ENCODE results near the gene BPIFB4. TPM values are rescaled to one million over a fixed set of nuclear protein-coding genes. Genes with fewer than 3 reads are reported as not detected.

Gene BPIFB4
- total and polyA plus RNA-seq, 2 donors = 0.05 to 0.64 TPM

- WGBS = 91% methylated on average over 6 of the region's 6 CpGs
- DNase-seq (ENCODE audit: low read depth in 6 of 9, low spot score in 9 of 9) = peak in 5 of 9 donors; percentile 6 to 20 (median 9)
- H3K4me1 ChIP-seq (ENCODE audit: control insufficient read depth in 2 of 2, insufficient read depth in 2 of 2, low read length in 2 of 2) = no peaks in the 10 kb centered on the region
- no peak overlapping the region for H3K27ac ChIP-seq (ENCODE audit: low read depth in 1 of 2, low read length in 1 of 2)
- peaks cover 0 to 9% of the 10 kb centered on the region in 2 donors for H3K27me3 ChIP-seq (ENCODE audit: control insufficient read depth in 2 of 2, insufficient read depth in 1 of 2, low read length in 1 of 2)
- H3K36me3 ChIP-seq (ENCODE audit: control insufficient read depth in 2 of 2, insufficient read depth in 2 of 2, low read length in 1 of 2) = no peaks in the 10 kb centered on the region
- no peaks in the 10 kb centered on the region for H3K9me3 ChIP-seq (ENCODE audit: control insufficient read depth in 2 of 2, insufficient read depth in 1 of 2, low read length in 1 of 2)
- H3K4me3 ChIP-seq (ENCODE audit: low read length in 2 of 2) = no peak overlapping the region
Measured at GRCh38 chr20:33076662-33077372, 2.6 kb upstream of the BPIFB4 start.

GRCh38 chr20:33081411-33082154 is 2.1 kb downstream of the BPIFB4 start:
- DNase-seq (ENCODE audit: low read depth in 6 of 9, low spot score in 9 of 9) = no peak
- no peaks in the 10 kb centered on the region for H3K4me1 ChIP-seq (ENCODE audit: control insufficient read depth in 2 of 2, insufficient read depth in 2 of 2, low read length in 2 of 2)
- no peaks in the 10 kb centered on the region for H3K9me3 ChIP-seq (ENCODE audit: control insufficient read depth in 2 of 2, insufficient read depth in 1 of 2, low read length in 1 of 2)
- 85% methylated on average over 7 of the region's 7 CpGs for WGBS
- H3K36me3 ChIP-seq (ENCODE audit: control insufficient read depth in 2 of 2, insufficient read depth in 2 of 2, low read length in 1 of 2) = no peaks in the 10 kb centered on the region
- peaks cover 0 to under 1% of the 10 kb centered on the region in 2 donors for H3K27me3 ChIP-seq (ENCODE audit: control insufficient read depth in 2 of 2, insufficient read depth in 1 of 2, low read length in 1 of 2)
- no peak overlapping the region for H3K27ac ChIP-seq (ENCODE audit: low read depth in 1 of 2, low read length in 1 of 2)
- no peak overlapping the region for H3K4me3 ChIP-seq (ENCODE audit: low read length in 2 of 2)

- no peak for DNase-seq (ENCODE audit: low read depth in 6 of 9, low spot score in 9 of 9)
- no peaks in the 10 kb centered on the region for H3K27me3 ChIP-seq (ENCODE audit: control insufficient read depth in 2 of 2, insufficient read depth in 1 of 2, low read length in 1 of 2)
- WGBS = 93% methylated on average over 6 of the region's 6 CpGs
- no peaks in the 10 kb centered on the region for H3K4me1 ChIP-seq (ENCODE audit: control insufficient read depth in 2 of 2, insufficient read depth in 2 of 2, low read length in 2 of 2)
- no peak overlapping the region for H3K27ac ChIP-seq (ENCODE audit: low read depth in 1 of 2, low read length in 1 of 2)
- H3K4me3 ChIP-seq (ENCODE audit: low read length in 2 of 2) = no peak overlapping the region
- H3K36me3 ChIP-seq (ENCODE audit: control insufficient read depth in 2 of 2, insufficient read depth in 2 of 2, low read length in 1 of 2) = no peaks in the 10 kb centered on the region
- H3K9me3 ChIP-seq (ENCODE audit: control insufficient read depth in 2 of 2, insufficient read depth in 1 of 2, low read length in 1 of 2) = no peaks in the 10 kb centered on the region
Measured at GRCh38 chr20:33082546-33082945, 3.1 kb downstream of the BPIFB4 start.

- H3K4me3 ChIP-seq (ENCODE audit: low read length in 2 of 2) = no peak overlapping the region
- H3K27ac ChIP-seq (ENCODE audit: low read depth in 1 of 2, low read length in 1 of 2) = no peak overlapping the region
- H3K4me1 ChIP-seq (ENCODE audit: control insufficient read depth in 2 of 2, insufficient read depth in 2 of 2, low read length in 2 of 2) = no peaks in the 10 kb centered on the region
- H3K9me3 ChIP-seq (ENCODE audit: control insufficient read depth in 2 of 2, insufficient read depth in 1 of 2, low read length in 1 of 2) = no peaks in the 10 kb centered on the region
- WGBS = 97% methylated on average over 20 of the region's 20 CpGs
- DNase-seq (ENCODE audit: low read depth in 6 of 9, low spot score in 9 of 9) = no peak
- H3K27me3 ChIP-seq (ENCODE audit: control insufficient read depth in 2 of 2, insufficient read depth in 1 of 2, low read length in 1 of 2) = no peaks in the 10 kb centered on the region
- H3K36me3 ChIP-seq (ENCODE audit: control insufficient read depth in 2 of 2, insufficient read depth in 2 of 2, low read length in 1 of 2) = no peaks in the 10 kb centered on the region
Measured at GRCh38 chr20:33083544-33084340, 4.3 kb downstream of the BPIFB4 start.

- 95% methylated on average over 15 of the region's 15 CpGs for WGBS
- H3K4me3 ChIP-seq (ENCODE audit: low read length in 2 of 2) = no peak overlapping the region
- H3K4me1 ChIP-seq (ENCODE audit: control insufficient read depth in 2 of 2, insufficient read depth in 2 of 2, low read length in 2 of 2) = no peaks in the 10 kb centered on the region
- no peak for DNase-seq (ENCODE audit: low read depth in 6 of 9, low spot score in 9 of 9)
- H3K9me3 ChIP-seq (ENCODE audit: control insufficient read depth in 2 of 2, insufficient read depth in 1 of 2, low read length in 1 of 2) = no peaks in the 10 kb centered on the region
- no peaks in the 10 kb centered on the region for H3K36me3 ChIP-seq (ENCODE audit: control insufficient read depth in 2 of 2, insufficient read depth in 2 of 2, low read length in 1 of 2)
- no peak overlapping the region for H3K27ac ChIP-seq (ENCODE audit: low read depth in 1 of 2, low read length in 1 of 2)
- no peaks in the 10 kb centered on the region for H3K27me3 ChIP-seq (ENCODE audit: control insufficient read depth in 2 of 2, insufficient read depth in 1 of 2, low read length in 1 of 2)
Measured at GRCh38 chr20:33084722-33085121, 5.3 kb downstream of the BPIFB4 start.

GRCh38 chr20:33086052-33086722 is 6.7 kb downstream of the BPIFB4 start:
- Histone ChIP-seq H3K27ac (ENCODE audit: low read depth in 1 of 2, low read length in 1 of 2) (no peak overlapping the region), H3K27me3 (ENCODE audit: control insufficient read depth in 2 of 2, insufficient read depth in 1 of 2, low read length in 1 of 2) (no peaks in the 10 kb centered on the region)
- WGBS = 90% methylated on average over 14 of the region's 14 CpGs

GRCh38 chr20:33091147-33091546 is 11.7 kb downstream of the BPIFB4 start:
- no peak overlapping the region for H3K27ac ChIP-seq (ENCODE audit: low read depth in 1 of 2, low read length in 1 of 2)
- H3K4me1 ChIP-seq (ENCODE audit: control insufficient read depth in 2 of 2, insufficient read depth in 2 of 2, low read length in 2 of 2) = peaks cover 0 to 6% of the 10 kb centered on the region in 2 donors
- H3K9me3 ChIP-seq (ENCODE audit: control insufficient read depth in 2 of 2, insufficient read depth in 1 of 2, low read length in 1 of 2) = no peaks in the 10 kb centered on the region
- H3K27me3 ChIP-seq (ENCODE audit: control insufficient read depth in 2 of 2, insufficient read depth in 1 of 2, low read length in 1 of 2) = no peaks in the 10 kb centered on the region
- WGBS = 92% methylated on average over 3 of the region's 3 CpGs
- no peak for DNase-seq (ENCODE audit: low read depth in 6 of 9, low spot score in 9 of 9)
- no peaks in the 10 kb centered on the region for H3K36me3 ChIP-seq (ENCODE audit: control insufficient read depth in 2 of 2, insufficient read depth in 2 of 2, low read length in 1 of 2)
- H3K4me3 ChIP-seq (ENCODE audit: low read length in 2 of 2) = no peak overlapping the region

More at GRCh38 chr20:33086052-33086722, 6.7 kb downstream of the BPIFB4 start:
- no peak for DNase-seq (ENCODE audit: low read depth in 6 of 9, low spot score in 9 of 9)
- H3K9me3 ChIP-seq (ENCODE audit: control insufficient read depth in 2 of 2, insufficient read depth in 1 of 2, low read length in 1 of 2) = no peaks in the 10 kb centered on the region
- no peaks in the 10 kb centered on the region for H3K4me1 ChIP-seq (ENCODE audit: control insufficient read depth in 2 of 2, insufficient read depth in 2 of 2, low read length in 2 of 2)
- no peaks in the 10 kb centered on the region for H3K36me3 ChIP-seq (ENCODE audit: control insufficient read depth in 2 of 2, insufficient read depth in 2 of 2, low read length in 1 of 2)
- H3K4me3 ChIP-seq (ENCODE audit: low read length in 2 of 2) = no peak overlapping the region

GRCh38 chr20:33091693-33092092 is 12.2 kb downstream of the BPIFB4 start:
- H3K9me3 ChIP-seq (ENCODE audit: control insufficient read depth in 2 of 2, insufficient read depth in 1 of 2, low read length in 1 of 2) = no peaks in the 10 kb centered on the region
- WGBS = 98% methylated on average over 3 of the region's 3 CpGs
- no peaks in the 10 kb centered on the region for H3K27me3 ChIP-seq (ENCODE audit: control insufficient read depth in 2 of 2, insufficient read depth in 1 of 2, low read length in 1 of 2)
- no peak for DNase-seq (ENCODE audit: low read depth in 6 of 9, low spot score in 9 of 9)
- H3K27ac ChIP-seq (ENCODE audit: low read depth in 1 of 2, low read length in 1 of 2) = no peak overlapping the region
- no peaks in the 10 kb centered on the region for H3K36me3 ChIP-seq (ENCODE audit: control insufficient read depth in 2 of 2, insufficient read depth in 2 of 2, low read length in 1 of 2)
- peaks cover 0 to 6% of the 10 kb centered on the region in 2 donors for H3K4me1 ChIP-seq (ENCODE audit: control insufficient read depth in 2 of 2, insufficient read depth in 2 of 2, low read length in 2 of 2)
- no peak overlapping the region for H3K4me3 ChIP-seq (ENCODE audit: low read length in 2 of 2)
